Thymus (tissue), 14 donors: ENCODE data around the gene CCDC54. TPM values are rescaled to one million over a fixed set of nuclear protein-coding genes. Genes with fewer than 3 reads are reported as not detected.
"Not testable (repeated sequence)": the region's sequence is repeated elsewhere in the genome, so short reads cannot be mapped to it uniquely, and the experiment has no call there.

Experiments
- DNase-seq, 9 donors: peaks; one replicate each; pipeline ENCODE4 v3.0.0-alpha.2; 2013; ENCODE audit warnings: low spot score in 9 of 9, low read depth in 6 of 9, missing footprints in 1 of 9
- H3K27ac ChIP-seq, 2 donors: one replicate each; pipeline ENCODE4 v1.5.1; 2013; ENCODE audit warnings: control low read depth in 1 of 2, low read depth in 1 of 2, low read length in 1 of 2, mild to moderate bottlenecking in 1 of 2, moderate library complexity in 1 of 2
- H3K27me3 ChIP-seq, 2 donors: one replicate each; pipeline ENCODE4 v1.5.1; 2013; ENCODE audit warnings: low read length in 1 of 2; ENCODE audit not compliant: control insufficient read depth in 2 of 2, insufficient read depth in 1 of 2
- H3K36me3 ChIP-seq, 2 donors: one replicate each; pipeline ENCODE4 v1.5.1; 2013; ENCODE audit warnings: low read length in 1 of 2, mild to moderate bottlenecking in 1 of 2, moderate library complexity in 1 of 2; ENCODE audit not compliant: control insufficient read depth in 2 of 2, insufficient read depth in 2 of 2
- H3K4me1 ChIP-seq, 2 donors: one replicate each; pipeline ENCODE4 v1.5.1; 2013; ENCODE audit warnings: low read length in 2 of 2; ENCODE audit not compliant: control insufficient read depth in 2 of 2, insufficient read depth in 2 of 2
- H3K4me3 ChIP-seq, 2 donors: one replicate each; pipeline ENCODE4 v1.5.1; 2013; ENCODE audit warnings: low read length in 2 of 2, control low read depth in 1 of 2, mild to moderate bottlenecking in 1 of 2
- H3K9me3 ChIP-seq, 2 donors: one replicate each; pipeline ENCODE4 v1.5.1; 2013; ENCODE audit warnings: low read length in 1 of 2, mild to moderate bottlenecking in 1 of 2; ENCODE audit not compliant: control insufficient read depth in 2 of 2, insufficient read depth in 1 of 2
- WGBS: extraction: QIAGEN DNeasy Blood & Tissue Kit; methylation state at CpG from one replicate; pipeline ENCODE4 v1.1.7; 2013; 5-methylcytosine and 5-hydroxymethylcytosine counted together
- long read RNA-seq, 10 donors: transcript quantifications; one replicate each; lab custom pipeline, GENCODE V29; 2026
- polyA plus RNA-seq: library from polyadenylated mRNA; stranded (reverse); fragments of 200-250 nt; gene quantifications from one replicate; pipeline ENCODE4 v1.2.3, GENCODE V29; 2013
- total RNA-seq: library from RNA; stranded (reverse); fragments of 120-200 nt; gene quantifications from one replicate; pipeline ENCODE4 v1.2.4, GENCODE V29; 2013
- donor health status: healthy.

The CCDC54 gene
- total RNA-seq: not detected
- not detected for polyA plus RNA-seq
- long read RNA-seq, donor 1: 0 reads
- long read RNA-seq, donor 2: 0 reads
- long read RNA-seq, donor 3: 0 reads
- long read RNA-seq, donor 4: 0 reads
- long read RNA-seq, donor 5: 0 reads
- long read RNA-seq, donor 6: 0 reads
- long read RNA-seq, donor 7: 0 reads
- long read RNA-seq, donor 8: 0 reads
- long read RNA-seq, donor 9: 0 reads
- long read RNA-seq, donor 10: 0 reads

DNA sequence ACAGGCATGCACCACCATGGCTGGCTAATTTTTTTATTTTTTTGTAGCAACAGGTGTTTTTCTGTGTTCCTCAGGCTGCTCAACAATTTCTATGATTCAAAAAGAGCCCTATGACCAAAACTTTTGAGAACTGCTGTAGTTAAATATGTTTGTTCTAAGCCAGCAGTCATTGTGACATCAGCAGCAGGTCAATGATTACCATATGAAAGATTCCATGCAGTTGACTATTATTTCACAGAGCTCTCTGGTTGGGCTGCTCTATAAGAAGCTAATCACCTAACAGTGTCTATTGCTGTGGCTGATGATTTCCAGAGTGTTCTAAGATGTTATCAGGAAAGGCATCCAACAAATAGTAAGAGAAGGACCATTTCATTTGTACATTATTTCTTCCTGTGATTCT, at the start of gene CCDC54:
CCDC54 (plus strand) TSS at position 289 of the 400 bp plus-strand sequence. CDS start 149 bp downstream, outside the sequence.
- H3K4me1 ChIP-seq: no peaks in the 10 kb centered on the region
- H3K9me3 ChIP-seq: no peaks in the 10 kb centered on the region
- H3K27me3 ChIP-seq: no peaks in the 10 kb centered on the region
- H3K4me3 ChIP-seq: no peak within 1 kb of the TSS
- H3K36me3 ChIP-seq: no peaks in the 10 kb centered on the region
- DNase-seq: no peak
- H3K27ac ChIP-seq: no peak within 1 kb of the TSS

DNA sequence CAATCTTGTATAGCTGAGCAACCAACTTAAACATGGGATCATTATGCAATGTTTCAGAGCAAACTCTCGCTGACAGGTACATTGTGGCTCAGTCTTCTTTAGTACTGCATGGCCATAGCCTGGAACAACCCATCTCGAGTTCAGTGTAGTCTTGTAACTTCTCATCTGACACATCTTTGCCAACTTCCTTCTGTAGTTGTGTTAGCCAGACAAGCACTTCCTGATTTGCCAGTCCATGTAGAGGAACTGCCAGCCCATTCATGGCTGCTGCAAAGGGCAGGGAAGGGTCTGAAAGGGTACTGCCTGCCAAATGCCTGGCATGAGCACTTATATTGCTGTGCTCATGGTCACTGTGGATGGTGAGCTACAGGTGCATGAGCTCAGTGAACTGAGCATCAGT, 49.2 kb upstream of the CCDC54 start:
- Histone ChIP-seq H3K36me3 (no peaks in the 10 kb centered on the region), H3K9me3 (no peaks in the 10 kb centered on the region), H3K4me3 (no peak overlapping the region), H3K4me1 (no peaks in the 10 kb centered on the region), H3K27ac (no peak overlapping the region), H3K27me3 (no peaks in the 10 kb centered on the region)
- 88% methylated on average over 2 of the region's 2 CpGs for WGBS
- no peak for DNase-seq

DNA sequence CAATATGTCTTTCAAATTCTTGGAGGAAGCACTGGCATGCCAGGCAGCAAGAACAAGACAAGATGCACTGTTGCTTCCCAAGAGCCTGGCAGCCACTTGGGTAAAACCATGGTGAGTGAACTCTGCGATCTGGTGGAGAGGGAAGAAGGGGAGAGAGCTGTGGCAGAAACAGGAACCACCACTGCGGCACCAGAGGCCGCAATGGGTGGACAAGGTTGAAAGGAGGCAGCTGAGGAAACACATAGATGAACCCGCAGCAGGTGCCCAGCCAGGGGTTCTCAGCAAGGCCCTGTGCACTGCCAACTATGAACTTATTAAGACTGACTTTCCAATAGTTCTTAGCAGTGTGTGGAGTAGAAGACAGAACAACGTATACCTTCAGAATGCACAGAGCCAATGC, 48.2 kb upstream of the CCDC54 start:
- no peaks in the 10 kb centered on the region for H3K9me3 ChIP-seq
- 88% methylated on average over 5 of the region's 5 CpGs for WGBS
- H3K27me3 ChIP-seq: no peaks in the 10 kb centered on the region
- no peak overlapping the region for H3K4me3 ChIP-seq
- H3K27ac ChIP-seq: no peak overlapping the region
- no peaks in the 10 kb centered on the region for H3K4me1 ChIP-seq
- no peaks in the 10 kb centered on the region for H3K36me3 ChIP-seq
- no peak for DNase-seq

DNA sequence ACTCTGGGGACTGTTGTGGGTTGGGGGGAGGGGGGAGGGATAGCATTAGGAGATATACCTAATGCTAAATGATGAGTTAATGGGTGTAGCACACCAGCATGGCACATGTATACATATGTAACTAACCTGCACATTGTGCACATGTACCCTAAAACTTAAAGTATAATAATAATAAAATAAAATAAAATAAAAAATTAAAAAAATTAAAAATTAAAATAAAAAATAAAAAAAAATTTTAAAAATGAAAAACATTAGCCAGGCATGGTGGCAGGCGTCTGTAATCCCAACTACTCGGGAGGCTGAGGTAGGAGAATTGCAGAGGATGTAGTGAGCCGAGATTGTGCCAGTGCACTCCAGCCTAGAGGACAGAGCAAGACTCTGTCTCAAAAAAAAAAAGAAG, 37.5 kb upstream of the CCDC54 start:
- H3K36me3 ChIP-seq, H3K4me3 ChIP-seq, H3K9me3 ChIP-seq, H3K27ac ChIP-seq, DNase-seq, H3K4me1 ChIP-seq, H3K27me3 ChIP-seq: not testable (repeated sequence)
- WGBS: 99% methylated on average over 3 of the region's 3 CpGs

DNA sequence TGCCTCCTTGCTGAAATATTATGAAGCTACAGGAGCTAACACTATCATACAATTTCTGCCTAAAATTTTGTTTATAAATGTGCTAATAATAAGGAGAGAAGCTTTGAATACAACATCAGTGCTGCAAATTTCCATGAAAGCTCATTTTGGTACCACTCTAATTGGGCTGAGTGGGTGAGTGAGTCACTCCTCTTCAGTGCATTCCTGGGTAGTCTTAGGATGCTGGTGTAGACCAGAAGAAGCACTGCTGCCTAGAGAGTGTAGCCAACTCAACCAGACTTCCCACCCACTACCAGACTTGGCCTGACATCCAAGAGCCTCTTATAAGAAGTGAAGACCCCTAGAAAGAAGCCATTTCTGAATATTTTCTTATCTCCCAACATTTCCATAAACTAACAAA, 32.5 kb upstream of the CCDC54 start:
- no peak overlapping the region for H3K27ac ChIP-seq
- H3K9me3 ChIP-seq: no peaks in the 10 kb centered on the region
- H3K36me3 ChIP-seq: no peaks in the 10 kb centered on the region
- no peak for DNase-seq
- H3K27me3 ChIP-seq: no peaks in the 10 kb centered on the region
- no peak overlapping the region for H3K4me3 ChIP-seq
- H3K4me1 ChIP-seq: no peaks in the 10 kb centered on the region

DNA sequence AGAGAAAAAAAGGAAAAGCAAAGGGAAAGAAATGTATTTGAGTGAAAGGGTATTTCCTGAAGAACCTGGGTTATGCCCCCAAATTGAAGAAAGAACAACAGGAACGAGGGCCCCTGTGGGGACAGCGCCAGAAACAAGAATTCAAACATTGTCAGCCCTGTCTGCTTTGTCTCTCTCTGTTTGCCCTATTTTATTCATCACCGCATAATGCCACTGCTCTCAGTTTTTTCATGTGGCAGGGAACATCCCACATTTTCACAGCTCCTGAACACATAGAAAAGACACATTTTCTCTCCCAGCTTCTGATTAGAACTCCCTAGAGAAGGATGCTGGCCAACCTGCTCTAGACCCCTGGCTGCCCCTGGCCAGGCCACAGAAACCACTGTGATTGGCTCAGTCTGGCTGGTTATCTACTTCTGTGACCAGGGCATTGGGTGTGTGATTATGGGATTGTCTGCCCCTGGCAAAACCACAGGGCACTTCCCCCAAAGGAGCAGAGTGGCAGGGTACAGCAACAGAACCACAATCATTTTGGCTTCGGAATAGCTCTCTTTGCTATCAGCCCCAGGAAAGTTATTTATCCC, 31.3 kb upstream of the CCDC54 start:
- no peaks in the 10 kb centered on the region for H3K4me1 ChIP-seq
- WGBS: 84% methylated on average over 4 of the region's 4 CpGs

DNA sequence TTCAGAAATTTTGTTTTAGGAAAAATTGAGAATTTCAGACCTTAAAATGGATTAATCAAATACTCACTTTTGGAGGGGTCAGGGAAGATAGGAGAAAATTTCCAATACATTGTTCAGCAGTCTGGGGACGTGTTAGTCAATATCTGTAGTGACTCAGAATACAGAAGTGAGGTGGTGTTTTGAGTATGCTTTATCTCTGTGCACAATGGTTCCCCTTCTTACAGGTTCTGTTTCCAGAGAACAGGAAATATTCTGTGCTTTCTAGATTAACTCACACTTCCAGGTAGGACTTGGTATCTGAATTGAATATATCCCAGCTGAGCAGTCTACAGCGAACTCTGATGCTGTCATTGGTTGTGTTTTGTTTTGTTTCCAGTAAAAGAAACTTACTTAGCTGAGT, 30.7 kb upstream of the CCDC54 start:
- H3K27ac ChIP-seq: no peak overlapping the region
- WGBS: 65% methylated on average over 2 of the region's 2 CpGs

More for the DNA sequence above, 31.3 kb upstream of the CCDC54 start:
- no peaks in the 10 kb centered on the region for H3K9me3 ChIP-seq
- H3K27ac ChIP-seq: no peak overlapping the region
- DNase-seq: no peak
- no peaks in the 10 kb centered on the region for H3K36me3 ChIP-seq
- no peaks in the 10 kb centered on the region for H3K27me3 ChIP-seq
- no peak overlapping the region for H3K4me3 ChIP-seq

DNA sequence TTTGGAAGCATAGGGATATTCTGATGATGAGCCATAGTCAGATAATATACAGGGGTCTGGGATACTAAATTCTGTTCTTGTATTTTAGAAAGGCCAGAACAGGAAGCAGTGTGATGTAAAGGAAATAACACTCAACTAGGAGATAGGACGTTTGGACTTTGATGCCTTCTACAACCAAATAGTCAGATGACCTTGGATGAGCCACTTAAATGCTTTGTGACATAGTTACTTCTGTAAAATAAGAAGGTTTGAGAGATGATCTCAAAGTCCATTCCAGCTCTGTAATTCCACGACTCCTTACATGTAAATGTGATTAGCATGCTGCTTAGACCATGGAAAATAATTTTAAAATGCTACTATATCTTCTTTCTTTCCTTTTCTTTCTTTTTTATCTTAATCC, 29.5 kb upstream of the CCDC54 start:
- no peak for DNase-seq
- WGBS: 55% methylated on average over 2 of the region's 2 CpGs
- Histone ChIP-seq H3K4me3 (no peak overlapping the region), H3K9me3 (no peaks in the 10 kb centered on the region), H3K36me3 (no peaks in the 10 kb centered on the region), H3K27me3 (no peaks in the 10 kb centered on the region), H3K4me1 (no peaks in the 10 kb centered on the region), H3K27ac (no peak overlapping the region)

More for the DNA sequence above, 30.7 kb upstream of the CCDC54 start:
- DNase-seq: no peak
- no peaks in the 10 kb centered on the region for H3K9me3 ChIP-seq
- H3K4me1 ChIP-seq: no peaks in the 10 kb centered on the region
- H3K27me3 ChIP-seq: no peaks in the 10 kb centered on the region
- no peaks in the 10 kb centered on the region for H3K36me3 ChIP-seq
- H3K4me3 ChIP-seq: no peak overlapping the region

DNA sequence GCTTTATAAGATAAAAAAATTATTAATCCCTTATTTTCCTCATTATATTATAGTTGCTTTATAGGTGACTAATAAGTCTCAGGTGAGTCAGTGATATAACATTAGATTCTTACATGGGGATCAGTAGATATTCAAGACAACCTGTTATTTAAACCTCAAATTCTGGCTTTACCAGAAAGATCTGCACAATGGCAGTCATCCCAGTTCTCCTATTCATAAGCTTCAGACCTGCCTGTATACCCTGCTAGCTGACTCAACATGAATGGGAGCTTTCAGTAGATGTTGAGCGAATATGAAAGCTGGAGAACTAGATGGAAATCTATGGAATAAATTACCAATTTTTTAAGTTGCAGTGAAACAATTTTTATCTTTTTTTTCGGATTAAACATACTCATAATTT, 20.5 kb upstream of the CCDC54 start:
- Histone ChIP-seq H3K4me3 (no peak overlapping the region), H3K9me3 (no peaks in the 10 kb centered on the region), H3K27ac (no peak overlapping the region), H3K36me3 (no peaks in the 10 kb centered on the region), H3K4me1 (no peaks in the 10 kb centered on the region), H3K27me3 (no peaks in the 10 kb centered on the region)
- no peak for DNase-seq
- WGBS: 96% methylated on average over 2 of the region's 2 CpGs
